ENCODE results near the gene GIMAP5.

Gene GIMAP5

GRCh38 chr7:150733482-150734095 lies 3.6 kb upstream of the GIMAP5 start:
- DNase-seq = no peak
- in situ Hi-C loops (cut with MboI; ENCODE audit: low pct_unique_long_range_greater_than_20kb, low sequenced_read_pairs) = no loop called here

GRCh38 chr7:150734254-150734653 lies 3.0 kb upstream of the GIMAP5 start:
- in situ Hi-C loops (cut with MboI; ENCODE audit: low pct_unique_long_range_greater_than_20kb, low sequenced_read_pairs) = no loop called here
- DNase-seq = no peak

GRCh38 chr7:150735596-150736358 lies 1.4 kb upstream of the GIMAP5 start:
- in situ Hi-C loops (cut with MboI; ENCODE audit: low pct_unique_long_range_greater_than_20kb, low sequenced_read_pairs) = no loop called here
- DNase-seq = no peak

GRCh38 chr7:150736864-150737263 lies 354 bp upstream of the GIMAP5 start:
- in situ Hi-C loops (cut with MboI; ENCODE audit: low pct_unique_long_range_greater_than_20kb, low sequenced_read_pairs) = no loop called here
- no peak for DNase-seq

- peak; percentile 70 for DNase-seq
- in situ Hi-C loops (cut with MboI; ENCODE audit: low pct_unique_long_range_greater_than_20kb, low sequenced_read_pairs) = no loop called here
Measured at GRCh38 chr7:150738092-150738491, 874 bp downstream of the GIMAP5 start.

GRCh38 chr7:150738591-150739001 lies 1.4 kb downstream of the GIMAP5 start:
- in situ Hi-C loops (cut with MboI; ENCODE audit: low pct_unique_long_range_greater_than_20kb, low sequenced_read_pairs) = no loop called here
- no peak for DNase-seq

GRCh38 chr7:150739033-150739432 lies 1.8 kb downstream of the GIMAP5 start:
- no peak for DNase-seq
- in situ Hi-C loops (cut with MboI; ENCODE audit: low pct_unique_long_range_greater_than_20kb, low sequenced_read_pairs) = no loop called here

GRCh38 chr7:150740053-150740452 lies 2.8 kb downstream of the GIMAP5 start:
- in situ Hi-C loops (cut with MboI; ENCODE audit: low pct_unique_long_range_greater_than_20kb, low sequenced_read_pairs) = no loop called here
- no peak for DNase-seq

- in situ Hi-C loops (cut with MboI; ENCODE audit: low pct_unique_long_range_greater_than_20kb, low sequenced_read_pairs) = no loop called here
Measured at GRCh38 chr7:150742286-150742968, 5.2 kb downstream of the GIMAP5 start.

GRCh38 chr7:150744041-150744656 lies 6.9 kb downstream of the GIMAP5 start:
- in situ Hi-C loops (cut with MboI; ENCODE audit: low pct_unique_long_range_greater_than_20kb, low sequenced_read_pairs) = no loop called here
- DNase-seq = no peak

More at GRCh38 chr7:150742286-150742968, 5.2 kb downstream of the GIMAP5 start:
- no peak for DNase-seq

- DNase-seq = no peak
- in situ Hi-C loops (cut with MboI; ENCODE audit: low pct_unique_long_range_greater_than_20kb, low sequenced_read_pairs) = no loop called here
Measured at GRCh38 chr7:150745086-150745485, 7.9 kb downstream of the GIMAP5 start.

- in situ Hi-C loops (cut with MboI; ENCODE audit: low pct_unique_long_range_greater_than_20kb, low sequenced_read_pairs) = no loop called here
- DNase-seq = no peak
Measured at GRCh38 chr7:150745876-150746275, 8.7 kb downstream of the GIMAP5 start.

- in situ Hi-C loops (cut with MboI; ENCODE audit: low pct_unique_long_range_greater_than_20kb, low sequenced_read_pairs) = no loop called here
Measured at GRCh38 chr7:150746921-150747320, 9.7 kb downstream of the GIMAP5 start.

GRCh38 chr7:150748376-150748775 lies 11.2 kb downstream of the GIMAP5 start:
- DNase-seq = no peak
- in situ Hi-C loops (cut with MboI; ENCODE audit: low pct_unique_long_range_greater_than_20kb, low sequenced_read_pairs) = no loop called here

More at GRCh38 chr7:150746921-150747320, 9.7 kb downstream of the GIMAP5 start:
- no peak for DNase-seq

- in situ Hi-C loops (cut with MboI; ENCODE audit: low pct_unique_long_range_greater_than_20kb, low sequenced_read_pairs) = no loop called here
- no peak for DNase-seq
Measured at GRCh38 chr7:150751702-150752101, 14.5 kb downstream of the GIMAP5 start.

- no peak for DNase-seq
- in situ Hi-C loops (cut with MboI; ENCODE audit: low pct_unique_long_range_greater_than_20kb, low sequenced_read_pairs) = no loop called here
Measured at GRCh38 chr7:150753239-150753638, 16.0 kb downstream of the GIMAP5 start.

GRCh38 chr7:150753826-150754603 lies 16.8 kb downstream of the GIMAP5 start:
- peak; percentile 72 for DNase-seq
- in situ Hi-C loops (cut with MboI; ENCODE audit: low pct_unique_long_range_greater_than_20kb, low sequenced_read_pairs) = no loop called here

- DNase-seq = no peak
- in situ Hi-C loops (cut with MboI; ENCODE audit: low pct_unique_long_range_greater_than_20kb, low sequenced_read_pairs) = no loop called here
Measured at GRCh38 chr7:150754951-150755350, 17.7 kb downstream of the GIMAP5 start.

GRCh38 chr7:150755473-150756099 lies 18.4 kb downstream of the GIMAP5 start:
- in situ Hi-C loops (cut with MboI; ENCODE audit: low pct_unique_long_range_greater_than_20kb, low sequenced_read_pairs) = no loop called here
- DNase-seq = peak; percentile 71

All from KBM-7 (cell line).